ENCODE data around the gene EPPIN. TPM values are rescaled to one million over a fixed set of nuclear protein-coding genes. Genes with fewer than 3 reads are reported as not detected.

EPPIN gene
- total and polyA plus RNA-seq, 2 of the 8 experiments (the other 6 are each of a cell fraction or from before 2014, with no cell fraction given), result 0.06 TPM; not detected in 1

DNA sequence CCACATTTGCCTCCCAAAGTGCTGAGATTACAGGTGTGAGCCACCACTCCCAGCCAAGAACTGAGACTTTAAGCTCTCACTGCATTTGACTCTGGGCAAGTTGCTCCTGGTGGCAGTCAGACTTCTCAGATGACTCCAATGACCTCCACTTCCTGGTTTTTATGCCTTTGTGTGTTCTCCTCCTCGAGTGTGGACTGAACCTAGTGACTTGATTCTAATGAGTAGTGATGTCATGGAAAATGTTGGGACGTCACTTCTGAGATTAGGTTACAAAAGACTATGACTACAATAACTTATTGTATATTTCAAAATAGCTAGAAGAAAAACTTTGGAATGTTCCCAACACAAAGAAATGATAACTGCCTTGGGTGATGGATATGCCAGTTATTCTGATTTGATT, 43.8 kb downstream of the EPPIN start:
- POLR2A ChIA-PET (ENCODE audit: partially characterized antibody), result no interaction called here
- H3K18ac ChIP-seq (ENCODE audit: extremely low read depth, low read length), result no peak overlapping the region
- CTCF ChIA-PET (ENCODE audit: partially characterized antibody), result interaction anchor here (0.6 to 3.0 kb wide), 5 partner anchors 18 to 268 kb away, joined by 3 to 13 read pairs (median 3); partner anchors contain the start of gene WFDC6

More for the DNA sequence above, 43.8 kb downstream of the EPPIN start:
- TF ChIP-seq TCF12 (IDR thresholded peaks at IDR 0.05; ENCODE audit: low read depth, low read length), result no peak
- TF ChIP-seq MAFK (IDR thresholded peaks at IDR 0.05; ENCODE audit: low read depth, low read length), result no peak
- TF ChIP-seq EZH2 (IDR thresholded peaks at IDR 0.05; ENCODE audit: low read depth, low read length, severe bottlenecking), result no peak
- Histone ChIP-seq H3K23ac (ENCODE audit: insufficient read length) (no peak overlapping the region), H3K23me2 (ENCODE audit: low read depth, low read length) (no peaks in the 10 kb centered on the region; the same call in 1 of the 2 replicates), H3K27ac (ENCODE audit: low read depth, low read length) (no peak overlapping the region), H3K36me3 (ENCODE audit: control insufficient read depth in 2 of 4, insufficient read depth in 4 of 4, low read length in 3 of 4) (no peaks in the 10 kb centered on the region), H2BK15ac (ENCODE audit: low read length) (no peak overlapping the region), H3K79me1 (ENCODE audit: low read depth, low read length) (no peaks in the 10 kb centered on the region), H2BK12ac (ENCODE audit: low read depth, low read length) (no peak overlapping the region), H2BK5ac (ENCODE audit: low read depth, low read length) (no peak overlapping the region), H3K9me3 (ENCODE audit: insufficient read depth in 2 of 2, low read depth in 1 of 2, low read length in 1 of 2) (no peaks in the 10 kb centered on the region), H3K4me3 (ENCODE audit: extremely low read depth in 1 of 4, insufficient read depth in 2 of 4, low read depth in 3 of 4, low read length in 4 of 4) (no peak overlapping the region), H3K79me2 (ENCODE audit: control insufficient read depth in 1 of 2, insufficient read depth in 2 of 2, low read length in 2 of 2) (no peaks in the 10 kb centered on the region), H4K20me1 (replicated peaks in 1 of 2; ENCODE audit: control insufficient read depth in 1 of 2, insufficient read depth in 2 of 2, low read length in 2 of 2) (no peaks in the 10 kb centered on the region), H4K8ac (ENCODE audit: extremely low read depth, insufficient read depth, low read length) (no peak overlapping the region), H3K14ac (ENCODE audit: insufficient read length) (no peak overlapping the region), H3K4me2 (ENCODE audit: insufficient read depth in 1 of 2, low read depth in 2 of 2, low read length in 2 of 2) (no peak overlapping the region), H2AK5ac (ENCODE audit: low read depth, low read length) (no peak overlapping the region), H3K56ac (replicated peaks; ENCODE audit: insufficient read length, low read depth, low read length) (no peak overlapping the region), H3K4ac (replicated peaks; ENCODE audit: insufficient read length, low read depth, low read length) (no peak overlapping the region), H4K5ac (ENCODE audit: insufficient read length, low read depth, low read length) (no peak overlapping the region), H3K4me1 (replicated peaks in 1 of 4; ENCODE audit: control insufficient read depth in 3 of 4, insufficient read depth in 4 of 4, low read length in 3 of 4) (peaks cover 0 to 3% (median 0%) of the 10 kb centered on the region in 4 experiments; a peak in 1 of 7 replicates), H2BK120ac (replicated peaks; ENCODE audit: low read depth, low read length) (no peak overlapping the region), H3K27me3 (replicated peaks in 1 of 4; ENCODE audit: control insufficient read depth in 3 of 4, extremely low read depth in 1 of 4, insufficient read depth in 3 of 4, low read length in 3 of 4) (no peaks in the 10 kb centered on the region), H3K9ac (replicated peaks in 1 of 4; ENCODE audit: extremely low read depth in 1 of 4, low read depth in 3 of 4, low read length in 3 of 4) (no peak overlapping the region), H4K91ac (replicated peaks; ENCODE audit: insufficient read length, low read length) (no peak overlapping the region), H2AFZ (ENCODE audit: low read length) (no peak overlapping the region), H2BK20ac (ENCODE audit: low read length) (no peak overlapping the region)
- FAIRE-seq (no peak), DNase-seq (ENCODE audit: low read depth in 1 of 2, low spot score in 2 of 2) (no peak)
- WGBS, 2 experiments (ENCODE audit: extremely low coverage in 1 of 2, insufficient coverage in 1 of 2, insufficient read length in 1 of 2, insufficient replicate concordance in 2 of 2, low coverage in 1 of 2, low lambda C conversion rate in 2 of 2, missing lambda C conversion rate in 1 of 2), result 88% methylated on average over 2 of the region's 2 CpGs; no CpG with 5 or more reads in 1 of the 2 experiments
